HepG2 (cell line): ENCODE results near the gene CTNND1. TPM values are rescaled to one million over a fixed set of nuclear protein-coding genes. Genes with fewer than 3 reads are reported as not detected.

ENCODE experiments used
- AHDC1 ChIP-seq: sonication (generic); formaldehyde crosslinking; IDR thresholded peaks from 2 replicates; pipeline ENCODE4 v1.5.1; 2020; ENCODE audit warnings: mild to moderate bottlenecking, missing genetic modification reagents, borderline replicate concordance
- FOXO4 ChIP-seq: sonication (generic); formaldehyde crosslinking; conservative IDR thresholded peaks from 2 replicates; pipeline ENCODE4 v1.8.1; 2023; ENCODE audit warnings: missing genetic modification reagents
- GRHL1 ChIP-seq: sonication (generic); formaldehyde crosslinking; conservative IDR thresholded peaks from 2 replicates; pipeline ENCODE4 v1.8.0; 2022; ENCODE audit warnings: missing genetic modification reagents
- HDAC6 ChIP-seq: fragments of 200-600 bp; sonication (generic); IDR thresholded peaks from 2 replicates; pipeline ENCODE4 v1.7.0; 2017; ENCODE audit warnings: mild to moderate bottlenecking, antibody characterized with exemption, low read length, low read depth
- NCOA5 ChIP-seq: sonication (generic); formaldehyde crosslinking; IDR thresholded peaks from 2 replicates; pipeline ENCODE4 v1.4.0; 2020; ENCODE audit warnings: missing genetic modification reagents
- NFE2 ChIP-seq: sonication (generic); formaldehyde crosslinking; IDR thresholded peaks from 2 replicates; pipeline ENCODE4 v1.4.0; 2020; ENCODE audit warnings: missing genetic modification reagents
- PAXIP1 ChIP-seq: sonication (generic); formaldehyde crosslinking; conservative IDR thresholded peaks from 2 replicates; pipeline ENCODE4 v1.4.0; 2020; ENCODE audit warnings: mild to moderate bottlenecking, missing genetic modification reagents, moderate library complexity
- RARA ChIP-seq: IDR thresholded peaks from 2 replicates; pipeline ENCODE4 v1.6.1; 2016; ENCODE audit warnings: missing genetic modification reagents, missing compliant biosample characterization
- SALL1 ChIP-seq: sonication (generic); formaldehyde crosslinking; IDR thresholded peaks from 2 replicates; pipeline ENCODE4 v1.8.0; 2022; ENCODE audit warnings: mild to moderate bottlenecking, missing genetic modification reagents
- SSRP1 ChIP-seq: IDR thresholded peaks from 2 replicates; pipeline ENCODE4 v1.6.1; 2016; ENCODE audit warnings: control low read depth
- TMF1 ChIP-seq: sonication (generic); formaldehyde crosslinking; IDR thresholded peaks from 2 replicates; pipeline ENCODE4 v1.8.1; 2022; ENCODE audit warnings: low read depth, missing genetic modification reagents
- ZNF124 ChIP-seq: sonication (generic); formaldehyde crosslinking; IDR thresholded peaks from 2 replicates; pipeline ENCODE4 v1.4.0; 2020; ENCODE audit warnings: missing genetic modification reagents
- ZNF562 ChIP-seq: sonication (generic); formaldehyde crosslinking; IDR thresholded peaks from 2 replicates; pipeline ENCODE4 v1.8.0; 2022; ENCODE audit warnings: missing genetic modification reagents, borderline replicate concordance
- ZNF572 ChIP-seq: sonication (generic); formaldehyde crosslinking; IDR thresholded peaks from 2 replicates; pipeline ENCODE4 v1.5.1; 2020; ENCODE audit warnings: mild to moderate bottlenecking, missing genetic modification reagents
- ZNF746 ChIP-seq: sonication (generic); formaldehyde crosslinking; IDR thresholded peaks from 2 replicates; pipeline ENCODE4 v1.8.0; 2022; ENCODE audit warnings: mild to moderate bottlenecking, missing genetic modification reagents
- ZSCAN20 ChIP-seq: sonication (generic); formaldehyde crosslinking; IDR thresholded peaks from 2 replicates; pipeline ENCODE4 v1.4.0; 2020; ENCODE audit warnings: missing genetic modification reagents, mild to moderate bottlenecking, borderline replicate concordance
- polyA plus RNA-seq, 8 experiments: library from polyadenylated mRNA; depleted of rRNA in 3 of 8; stranded (reverse) in 7 of 8; unstranded in 1 of 8; fragments of >200 nt; fragmentation: Illumina TruSeq in 4 of 8; extraction: Trizol in 4 of 8; gene quantifications; 2 replicates each; pipeline versions ENCODE4 v1.2.1 to v1.2.3, GENCODE V29; 2011 to 2016; ENCODE audit warnings: low read depth in 4 of 8, missing spikeins in 1 of 8, mixed read lengths in 1 of 8; ENCODE audit not compliant: insufficient read depth in 1 of 8
- total RNA-seq, 5 experiments: library from RNA; depleted of rRNA; stranded (reverse); fragments of >200 nt; fragmentation: Illumina TruSeq; extraction: Trizol; gene quantifications; 2 replicates each; pipeline ENCODE4 v1.2.3, GENCODE V29; 2016; ENCODE audit warnings: low read depth in 1 of 5

Gene CTNND1
- total and polyA plus RNA-seq, 2 of the 13 experiments (the other 11 are each of a cell fraction or from before 2014, with no cell fraction given) = 117 to 128 TPM

- no peak for TF ChIP-seq NCOA5
- no peak for TF ChIP-seq NFE2 (CRISPR knock-in tag)
- TF ChIP-seq FOXO4 (CRISPR knock-in tag) = no peak
- peak; percentile 40; the same call in 1 of the 2 replicates for TF ChIP-seq RARA (CRISPR knock-in tag)
- no peak for TF ChIP-seq SSRP1 (CRISPR knock-in tag)
- TF ChIP-seq HDAC6 = no peak
- no peak for TF ChIP-seq TMF1
- no peak for TF ChIP-seq ZNF562 (CRISPR knock-in tag)
- TF ChIP-seq ZSCAN20 (CRISPR knock-in tag) = no peak
- TF ChIP-seq ZNF572 (CRISPR knock-in tag) = no peak
- TF ChIP-seq SALL1 (CRISPR knock-in tag) = 0 out of 2 replicates have a peak, but pooled peaks have one; percentile 31
- peak; percentile 62; the same call in 1 of the 2 replicates for TF ChIP-seq AHDC1 (CRISPR knock-in tag)
- no peak for TF ChIP-seq ZNF124
- no peak for TF ChIP-seq ZNF746 (CRISPR knock-in tag)
- TF ChIP-seq GRHL1 (CRISPR knock-in tag) = no peak
- peak; percentile 66; the same call in 1 of the 2 replicates for TF ChIP-seq PAXIP1
Measured at GRCh38 chr11:57758174-57758573, 3.4 kb upstream of the CTNND1 start (continued).
